ENCODE data around the gene SENP1. TPM values are rescaled to one million over a fixed set of nuclear protein-coding genes. Genes with fewer than 3 reads are reported as not detected.
"Not testable (repeated sequence)": the region's sequence is repeated elsewhere in the genome, so short reads cannot be mapped to it uniquely, and the experiment has no call there.

SENP1 gene
- total and polyA plus RNA-seq, 7 donors = 4.2 to 26.0 (median 16.9) TPM

GRCh38 chr12:48128800-48129199, 22.9 kb upstream of the SENP1 start:
- Histone ChIP-seq H3K27ac (no peak overlapping the region), H3K4me1 (peaks cover 0 to 8% (median 0%) of the 10 kb centered on the region in 4 donors), H3K4me3 (no peak overlapping the region), H3K9me3 (no peaks in the 10 kb centered on the region), H3K36me3 (peaks cover 17 to 88% (median 32%) of the 10 kb centered on the region in 4 donors), H3K27me3 (no peaks in the 10 kb centered on the region)
- TF ChIP-seq POLR2A (IDR thresholded peaks at IDR 0.05) (no peak), EP300 (IDR thresholded peaks at IDR 0.05) (no peak), CTCF (IDR thresholded peaks at IDR 0.05) (no peak), POLR2AphosphoS5 (IDR thresholded peaks at IDR 0.05) (no peak)
- WGBS, 2 donors = 96 to 97% methylated on average over 1 of the region's 1 CpG
- intact Hi-C loops (cut with DNase I) = no loop called here
- DNase-seq = no peak

GRCh38 chr12:48126953-48127630, 21.2 kb upstream of the SENP1 start:
- no peak for DNase-seq
- Histone ChIP-seq H3K27ac (no peak overlapping the region), H3K4me1 (peaks cover 0 to 8% (median 0%) of the 10 kb centered on the region in 4 donors), H3K9me3 (no peaks in the 10 kb centered on the region), H3K36me3 (peaks cover 11 to 88% (median 18%) of the 10 kb centered on the region in 4 donors), H3K27me3 (no peaks in the 10 kb centered on the region), H3K4me3 (no peak overlapping the region)
- WGBS, 2 donors = 95 to 96% methylated on average over 2 of the region's 2 CpGs
- no peak for TF ChIP-seq POLR2AphosphoS5 (IDR thresholded peaks at IDR 0.05)
- no peak for TF ChIP-seq CTCF (IDR thresholded peaks at IDR 0.05)
- TF ChIP-seq POLR2A (IDR thresholded peaks at IDR 0.05) = no peak
- no peak for TF ChIP-seq EP300 (IDR thresholded peaks at IDR 0.05)
- intact Hi-C loops (cut with DNase I) = no loop called here

- no peak for DNase-seq
- Histone ChIP-seq H3K4me1 (peaks cover 0 to 10% (median under 1%) of the 10 kb centered on the region in 4 donors), H3K36me3 (peaks cover 8 to 77% (median 11%) of the 10 kb centered on the region in 4 donors), H3K27ac (peak overlapping the region in 1 of 4 donors; percentile 27), H3K4me3 (no peak overlapping the region), H3K9me3 (no peaks in the 10 kb centered on the region), H3K27me3 (no peaks in the 10 kb centered on the region)
- intact Hi-C loops (cut with DNase I) = no loop called here
- 90 to 91% methylated on average over 4 of the region's 4 CpGs for whole genome bisulfite sequencing, 2 donors
- TF ChIP-seq CTCF (IDR thresholded peaks at IDR 0.05) = no peak
- TF ChIP-seq EP300 (IDR thresholded peaks at IDR 0.05) = no peak
- TF ChIP-seq POLR2A (IDR thresholded peaks at IDR 0.05) = no peak
- TF ChIP-seq POLR2AphosphoS5 (IDR thresholded peaks at IDR 0.05) = no peak
Observed at GRCh38 chr12:48125985-48126384, 20.1 kb upstream of the SENP1 start.

- H3K4me3 ChIP-seq; H3K9me3 ChIP-seq; intact Hi-C loops (cut with DNase I); DNase-seq; H3K27me3 ChIP-seq: not testable (repeated sequence)
- Histone ChIP-seq H3K36me3 (peaks cover 8 to 72% (median 11%) of the 10 kb centered on the region in 4 donors), H3K4me1 (peaks cover 0 to 15% (median 5%) of the 10 kb centered on the region in 4 donors), H3K27ac (peak overlapping the region in 1 of 4 donors; percentile 27)
- 98% methylated on average over 5 of the region's 5 CpGs for WGBS, 2 donors
Observed at GRCh38 chr12:48125542-48125941, 19.7 kb upstream of the SENP1 start.

GRCh38 chr12:48123169-48123568, 17.3 kb upstream of the SENP1 start:
- 85 to 89% methylated on average over 4 of the region's 4 CpGs for WGBS, 2 donors
- no peaks in the 10 kb centered on the region for H3K27me3 ChIP-seq
- no peak overlapping the region for H3K27ac ChIP-seq
- peaks cover 0 to 30% (median 20%) of the 10 kb centered on the region in 4 donors for H3K4me1 ChIP-seq
- H3K36me3 ChIP-seq = peaks cover 8 to 57% (median 11%) of the 10 kb centered on the region in 4 donors
- no peaks in the 10 kb centered on the region for H3K9me3 ChIP-seq
- H3K4me3 ChIP-seq = no peak overlapping the region
- TF ChIP-seq POLR2AphosphoS5 (IDR thresholded peaks at IDR 0.05) (no peak), CTCF (IDR thresholded peaks at IDR 0.05) (no peak), EP300 (IDR thresholded peaks at IDR 0.05) (no peak), POLR2A (IDR thresholded peaks at IDR 0.05) (no peak)
- no peak for DNase-seq
- intact Hi-C loops (cut with DNase I) = no loop called here

Data from sigmoid colon (tissue), 7 donors.